Rectal smooth muscle tissue (tissue), 1 donor: Measurements from ENCODE around the gene LSAMP.
"Not testable (repeated sequence)": the region's sequence is repeated elsewhere in the genome, so short reads cannot be mapped to it uniquely, and the experiment has no call there.

Source experiments
- H3K27ac ChIP-seq: one replicate; pipeline ENCODE4 v1.7.0; 2013; ENCODE audit warnings: low read depth, low read length, inconsistent platforms
- H3K27me3 ChIP-seq: one replicate; pipeline ENCODE4 v1.7.0; 2013; ENCODE audit warnings: low read length; ENCODE audit not compliant: control insufficient read depth, insufficient read depth
- H3K36me3 ChIP-seq: one replicate; pipeline ENCODE4 v1.7.0; 2013; ENCODE audit warnings: low read length; ENCODE audit not compliant: control insufficient read depth, insufficient read depth
- H3K4me1 ChIP-seq: one replicate; pipeline ENCODE4 v1.7.0; 2013; ENCODE audit warnings: low read length; ENCODE audit not compliant: control insufficient read depth, insufficient read depth
- H3K4me3 ChIP-seq: one replicate; pipeline ENCODE4 v1.7.0; 2013; ENCODE audit warnings: low read length
- H3K9ac ChIP-seq: one replicate; pipeline ENCODE4 v1.7.0; 2013; ENCODE audit warnings: low read length

Gene LSAMP

DNA sequence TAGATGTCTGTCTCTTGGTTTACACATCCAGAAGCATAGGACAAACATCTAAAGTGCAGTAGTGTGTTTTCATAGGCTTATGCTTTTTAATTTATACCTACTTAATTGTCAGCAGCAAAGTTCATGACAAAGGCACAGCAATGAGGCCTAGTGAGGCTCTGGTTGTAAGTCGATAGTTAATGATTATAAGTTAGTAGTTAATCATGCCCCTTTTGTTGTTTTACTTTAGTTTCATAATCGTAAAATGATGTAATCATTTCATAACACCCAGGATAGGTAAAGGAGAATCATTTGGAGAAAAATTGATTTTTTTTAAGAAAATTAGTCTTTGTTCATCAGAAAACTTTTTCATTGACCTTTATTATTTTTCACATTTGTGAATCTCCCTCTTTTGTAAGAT lies 351.9 kb downstream of the LSAMP start:
- H3K4me3 ChIP-seq = no peak overlapping the region
- H3K4me1 ChIP-seq = no peaks in the 10 kb centered on the region

GRCh38 chr3:116087426-116087825 lies 357.9 kb downstream of the LSAMP start:
- H3K4me3 ChIP-seq = no peak overlapping the region
- H3K36me3 ChIP-seq = no peaks in the 10 kb centered on the region
- no peak overlapping the region for H3K27ac ChIP-seq
- H3K4me1 ChIP-seq = no peaks in the 10 kb centered on the region
- no peak overlapping the region for H3K9ac ChIP-seq
- no peaks in the 10 kb centered on the region for H3K27me3 ChIP-seq

More for the DNA sequence above, 351.9 kb downstream of the LSAMP start:
- H3K27ac ChIP-seq = no peak overlapping the region
- no peaks in the 10 kb centered on the region for H3K27me3 ChIP-seq
- H3K36me3 ChIP-seq = no peaks in the 10 kb centered on the region
- no peak overlapping the region for H3K9ac ChIP-seq

DNA sequence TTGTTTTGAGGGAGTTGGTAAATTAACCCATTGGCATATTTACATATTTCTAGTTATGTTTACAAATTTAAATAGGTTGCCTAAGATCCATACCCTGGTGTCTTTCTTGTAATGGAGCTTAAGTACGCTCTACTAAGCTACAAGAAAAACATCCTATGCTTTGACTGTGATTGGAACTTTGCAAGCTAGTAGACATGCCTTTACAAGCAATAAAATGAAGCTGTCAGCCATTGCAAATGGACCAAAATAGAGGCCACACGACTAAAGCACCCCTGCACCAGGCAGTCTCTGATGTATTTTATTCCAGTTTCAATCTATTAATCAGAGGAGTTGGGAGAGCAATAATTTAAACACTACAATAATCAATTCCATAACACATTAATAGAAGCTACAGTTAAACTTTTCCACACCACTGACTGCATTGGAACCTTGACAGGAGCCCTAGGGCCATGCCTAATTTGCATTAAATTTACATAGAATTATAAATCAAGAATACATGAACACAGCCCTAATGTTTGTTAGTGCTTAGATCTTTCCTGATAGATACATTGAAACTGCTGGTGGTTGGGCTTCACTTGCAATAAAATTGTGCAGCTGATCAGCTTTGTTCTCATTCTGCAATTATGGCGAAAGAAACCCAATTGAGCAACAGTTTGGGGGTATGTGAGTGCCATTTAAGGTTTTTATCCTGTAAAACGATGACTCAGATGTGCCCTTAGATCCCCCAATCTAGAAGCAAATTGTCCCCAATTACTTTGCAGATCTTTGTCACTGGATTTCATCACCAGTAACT lies 360.1 kb downstream of the LSAMP start:
- H3K4me3 ChIP-seq = no peak overlapping the region
- H3K36me3 ChIP-seq = no peaks in the 10 kb centered on the region
- no peaks in the 10 kb centered on the region for H3K27me3 ChIP-seq
- H3K4me1 ChIP-seq = no peaks in the 10 kb centered on the region
- no peak overlapping the region for H3K9ac ChIP-seq
- no peak overlapping the region for H3K27ac ChIP-seq

DNA sequence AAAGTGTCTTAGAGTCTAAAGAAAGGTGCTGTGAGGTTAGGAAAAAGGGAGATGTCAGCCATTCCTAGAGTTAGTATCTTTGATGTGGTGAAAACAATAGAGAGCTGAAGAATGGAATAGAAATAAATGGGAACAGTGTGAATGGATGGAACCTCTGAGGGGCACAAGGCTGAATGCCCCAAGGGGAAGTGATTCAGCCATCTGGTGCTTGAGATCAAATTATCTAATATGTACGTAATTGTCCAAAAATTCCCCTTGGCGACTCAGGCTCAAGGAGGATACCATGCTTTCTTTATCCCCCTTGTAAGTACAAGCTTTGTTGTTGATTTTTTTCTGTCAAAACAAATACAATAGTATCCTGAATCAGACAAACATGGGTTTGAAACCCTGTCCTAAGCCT lies 361.6 kb downstream of the LSAMP start:
- Histone ChIP-seq H3K4me3 (no peak overlapping the region), H3K27me3 (no peaks in the 10 kb centered on the region), H3K4me1 (no peaks in the 10 kb centered on the region), H3K27ac (no peak overlapping the region), H3K9ac (no peak overlapping the region), H3K36me3 (no peaks in the 10 kb centered on the region)

DNA sequence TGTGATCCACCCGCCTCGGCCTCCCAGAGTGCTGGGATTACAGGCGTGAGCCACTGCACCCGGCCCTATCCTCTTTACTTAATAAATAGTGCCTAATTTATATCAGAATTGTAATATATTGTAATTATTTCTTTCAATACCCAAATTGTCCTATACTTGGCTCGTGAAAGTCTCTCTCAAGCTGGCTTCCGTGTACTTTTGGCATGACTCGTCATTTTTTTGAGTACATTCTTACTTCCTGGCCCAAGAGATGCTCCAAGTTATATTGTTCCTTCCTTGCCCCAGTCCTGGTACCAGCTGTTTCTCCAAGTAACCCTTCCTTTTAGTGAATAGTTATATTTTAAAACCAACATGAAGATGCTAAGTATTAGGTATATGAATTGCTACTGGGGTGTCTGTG lies 366.7 kb downstream of the LSAMP start:
- H3K27ac ChIP-seq = no peak overlapping the region
- H3K9ac ChIP-seq = no peak overlapping the region
- no peaks in the 10 kb centered on the region for H3K36me3 ChIP-seq
- H3K4me1 ChIP-seq = no peaks in the 10 kb centered on the region
- H3K27me3 ChIP-seq = no peaks in the 10 kb centered on the region
- no peak overlapping the region for H3K4me3 ChIP-seq

DNA sequence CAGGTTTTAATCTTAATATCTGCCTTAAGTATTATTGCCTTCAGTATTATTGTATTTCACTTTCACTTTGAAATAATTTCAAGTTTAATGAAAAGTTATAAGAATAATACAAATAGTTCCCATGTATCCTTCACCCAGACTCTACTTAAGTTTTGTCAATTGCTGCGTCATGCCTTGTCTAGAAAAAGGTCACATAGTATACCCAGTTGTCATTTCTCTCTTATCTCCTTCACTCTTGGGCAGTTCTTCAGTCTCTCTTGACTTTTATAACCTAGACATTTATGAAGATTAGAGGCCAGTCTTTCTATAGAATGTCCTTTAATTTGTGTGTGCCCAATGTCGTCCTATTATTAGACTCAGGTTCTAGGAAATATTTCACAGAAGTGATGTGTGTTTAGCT lies 367.7 kb downstream of the LSAMP start:
- Histone ChIP-seq H3K27ac (no peak overlapping the region), H3K27me3 (no peaks in the 10 kb centered on the region), H3K4me3 (no peak overlapping the region), H3K4me1 (no peaks in the 10 kb centered on the region), H3K9ac (no peak overlapping the region), H3K36me3 (no peaks in the 10 kb centered on the region)

GRCh38 chr3:116077059-116077458 lies 368.2 kb downstream of the LSAMP start:
- Histone ChIP-seq H3K9ac (no peak overlapping the region), H3K4me3 (no peak overlapping the region), H3K27me3 (no peaks in the 10 kb centered on the region), H3K36me3 (no peaks in the 10 kb centered on the region), H3K4me1 (no peaks in the 10 kb centered on the region), H3K27ac (no peak overlapping the region)

- not testable (repeated sequence) for H3K4me3 ChIP-seq, H3K27ac ChIP-seq, H3K9ac ChIP-seq, H3K36me3 ChIP-seq, H3K4me1 ChIP-seq, H3K27me3 ChIP-seq
Measured at GRCh38 chr3:116070516-116071278, 374.6 kb downstream of the LSAMP start.

DNA sequence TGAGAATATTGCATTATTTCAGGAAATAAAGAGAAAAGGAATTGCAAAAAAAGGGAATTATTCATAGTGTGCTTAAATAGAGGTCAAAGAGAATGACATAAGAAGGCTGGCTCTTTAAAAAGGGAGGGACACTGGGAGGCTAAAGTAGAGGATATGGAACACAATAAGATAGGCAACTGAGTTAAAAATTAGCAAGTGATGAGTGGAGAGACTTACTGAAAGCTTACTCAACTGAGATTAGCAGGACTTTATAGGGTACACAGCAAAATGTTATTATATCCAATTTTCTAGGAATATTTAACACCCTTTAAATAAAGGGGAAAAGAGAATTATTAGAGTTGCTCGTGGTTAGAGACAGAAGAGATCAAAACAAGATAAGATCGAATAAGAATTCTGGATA lies 375.2 kb downstream of the LSAMP start:
- Histone ChIP-seq H3K27me3 (no peaks in the 10 kb centered on the region), H3K36me3 (no peaks in the 10 kb centered on the region), H3K4me3 (no peak overlapping the region), H3K9ac (no peak overlapping the region), H3K4me1 (no peaks in the 10 kb centered on the region), H3K27ac (no peak overlapping the region)

DNA sequence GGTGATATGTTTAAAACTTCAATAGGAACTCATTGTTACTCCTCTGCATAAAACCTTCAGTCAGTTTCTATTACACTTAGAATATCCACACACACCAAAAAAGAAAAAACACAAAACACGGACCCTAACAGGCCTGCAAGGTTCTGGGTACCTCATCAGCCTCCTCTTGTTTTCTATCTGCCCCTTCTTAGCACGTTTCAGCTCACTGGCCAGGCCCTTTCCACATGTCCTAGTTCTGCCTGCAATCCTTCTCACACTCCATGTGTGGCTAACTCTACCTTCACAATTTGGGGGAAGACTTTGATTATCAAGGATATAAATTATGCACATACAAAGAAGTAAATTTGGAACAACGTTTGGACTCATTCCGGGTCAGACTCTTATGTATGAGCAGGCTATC lies 376.3 kb downstream of the LSAMP start:
- Histone ChIP-seq H3K4me1 (no peaks in the 10 kb centered on the region), H3K27ac (no peak overlapping the region), H3K36me3 (no peaks in the 10 kb centered on the region), H3K9ac (no peak overlapping the region), H3K4me3 (no peak overlapping the region), H3K27me3 (no peaks in the 10 kb centered on the region)

- no peak overlapping the region for H3K4me3 ChIP-seq
- no peaks in the 10 kb centered on the region for H3K4me1 ChIP-seq
- no peaks in the 10 kb centered on the region for H3K27me3 ChIP-seq
- no peak overlapping the region for H3K27ac ChIP-seq
- H3K9ac ChIP-seq = no peak overlapping the region
- no peaks in the 10 kb centered on the region for H3K36me3 ChIP-seq
Measured at GRCh38 chr3:116067326-116067725, 378.0 kb downstream of the LSAMP start.

GRCh38 chr3:116065501-116065900 lies 379.8 kb downstream of the LSAMP start:
- no peak overlapping the region for H3K9ac ChIP-seq
- H3K36me3 ChIP-seq = no peaks in the 10 kb centered on the region
- H3K27ac ChIP-seq = no peak overlapping the region
- no peaks in the 10 kb centered on the region for H3K27me3 ChIP-seq
- H3K4me3 ChIP-seq = no peak overlapping the region
- no peaks in the 10 kb centered on the region for H3K4me1 ChIP-seq

GRCh38 chr3:116064646-116065045 lies 380.6 kb downstream of the LSAMP start:
- Histone ChIP-seq H3K27me3 (no peaks in the 10 kb centered on the region), H3K4me3 (no peak overlapping the region), H3K9ac (no peak overlapping the region), H3K27ac (no peak overlapping the region), H3K4me1 (peaks cover 3% of the 10 kb centered on the region), H3K36me3 (no peaks in the 10 kb centered on the region)
